Measurements from ENCODE around the gene ATXN7L1. TPM values are rescaled to one million over a fixed set of nuclear protein-coding genes. Genes with fewer than 3 reads are reported as not detected.

ATXN7L1 gene
- total RNA-seq, 1 donor from 2014 or later = 16.2 TPM

DNA sequence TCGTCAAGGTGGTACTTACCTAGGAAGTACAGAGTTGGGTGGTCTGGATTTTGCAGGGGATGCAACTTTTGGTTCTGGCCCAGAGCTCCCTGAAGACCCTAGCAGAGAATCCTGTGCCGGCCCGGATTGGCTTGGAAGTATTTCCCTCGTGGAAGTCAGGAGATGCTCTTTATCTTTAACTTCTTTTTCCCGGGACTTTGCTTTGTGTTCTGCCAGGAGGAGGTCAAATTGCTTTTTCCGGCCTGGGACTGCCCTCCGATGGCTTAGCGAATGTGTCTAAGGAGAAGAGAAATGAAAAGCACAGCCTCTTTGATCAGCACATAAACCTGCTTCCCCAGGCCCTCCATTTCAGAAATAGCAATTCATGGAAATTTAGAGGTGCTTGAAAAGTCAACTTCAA is 238.1 kb downstream of the ATXN7L1 start:
- Histone ChIP-seq H3K9me3 (no peaks in the 10 kb centered on the region), H3K4me1 (peaks cover 19% of the 10 kb centered on the region), H3K4me3 (no peak overlapping the region), H3K36me3 (peaks cover 0 to 35% of the 10 kb centered on the region in 2 donors), H3K27ac (no peak overlapping the region), H3K27me3 (no peaks in the 10 kb centered on the region)
- DNase-seq (ENCODE audit: extremely low spot score in 2 of 2) = no peak
- TF ChIP-seq POLR2A (IDR thresholded peaks at IDR 0.05) (no peak), POLR2AphosphoS5 (IDR thresholded peaks at IDR 0.05; ENCODE audit: insufficient read depth in 1 of 2, low read depth in 1 of 2) (no peak)
- TF ChIP-seq, protein P1, sequence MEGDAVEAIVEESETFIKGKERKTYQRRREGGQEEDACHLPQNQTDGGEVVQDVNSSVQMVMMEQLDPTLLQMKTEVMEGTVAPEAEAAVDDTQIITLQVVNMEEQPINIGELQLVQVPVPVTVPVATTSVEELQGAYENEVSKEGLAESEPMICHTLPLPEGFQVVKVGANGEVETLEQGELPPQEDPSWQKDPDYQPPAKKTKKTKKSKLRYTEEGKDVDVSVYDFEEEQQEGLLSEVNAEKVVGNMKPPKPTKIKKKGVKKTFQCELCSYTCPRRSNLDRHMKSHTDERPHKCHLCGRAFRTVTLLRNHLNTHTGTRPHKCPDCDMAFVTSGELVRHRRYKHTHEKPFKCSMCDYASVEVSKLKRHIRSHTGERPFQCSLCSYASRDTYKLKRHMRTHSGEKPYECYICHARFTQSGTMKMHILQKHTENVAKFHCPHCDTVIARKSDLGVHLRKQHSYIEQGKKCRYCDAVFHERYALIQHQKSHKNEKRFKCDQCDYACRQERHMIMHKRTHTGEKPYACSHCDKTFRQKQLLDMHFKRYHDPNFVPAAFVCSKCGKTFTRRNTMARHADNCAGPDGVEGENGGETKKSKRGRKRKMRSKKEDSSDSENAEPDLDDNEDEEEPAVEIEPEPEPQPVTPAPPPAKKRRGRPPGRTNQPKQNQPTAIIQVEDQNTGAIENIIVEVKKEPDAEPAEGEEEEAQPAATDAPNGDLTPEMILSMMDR (IDR thresholded peaks at IDR 0.05) = no peak
- intact Hi-C loops (cut with DNase I) = no loop called here

DNA sequence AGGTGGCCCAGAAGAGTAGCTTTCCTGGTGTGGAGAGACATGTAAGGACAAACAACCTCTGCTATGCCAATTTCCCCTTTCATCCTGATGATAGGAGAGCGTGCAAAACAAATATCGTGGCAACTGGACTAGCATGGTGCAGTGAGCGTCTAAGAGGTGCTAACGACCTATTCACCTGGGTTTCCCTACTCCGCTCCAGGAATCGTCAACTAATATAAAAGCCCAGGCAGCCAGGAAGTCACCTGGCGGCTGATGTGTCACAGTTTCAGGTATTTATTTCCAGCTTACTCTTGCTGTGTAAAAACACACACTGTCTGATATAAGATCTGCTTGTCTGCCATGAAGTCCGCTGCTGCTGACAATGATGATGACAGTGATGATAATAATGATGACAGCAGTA is 238.6 kb downstream of the ATXN7L1 start:
- H3K36me3 ChIP-seq = peaks cover 0 to 35% of the 10 kb centered on the region in 2 donors
- H3K9me3 ChIP-seq = no peaks in the 10 kb centered on the region
- no peak for DNase-seq (ENCODE audit: extremely low spot score in 2 of 2)
- intact Hi-C loops (cut with DNase I) = no loop called here
- peaks cover 19% of the 10 kb centered on the region for H3K4me1 ChIP-seq
- no peak overlapping the region for H3K4me3 ChIP-seq
- no peak for TF ChIP-seq POLR2A (IDR thresholded peaks at IDR 0.05)
- TF ChIP-seq POLR2AphosphoS5 (IDR thresholded peaks at IDR 0.05; ENCODE audit: insufficient read depth in 1 of 2, low read depth in 1 of 2) = no peak
- TF ChIP-seq, protein P1 (IDR thresholded peaks at IDR 0.05) = no peak
- no peak overlapping the region for H3K27ac ChIP-seq
- no peaks in the 10 kb centered on the region for H3K27me3 ChIP-seq

DNA sequence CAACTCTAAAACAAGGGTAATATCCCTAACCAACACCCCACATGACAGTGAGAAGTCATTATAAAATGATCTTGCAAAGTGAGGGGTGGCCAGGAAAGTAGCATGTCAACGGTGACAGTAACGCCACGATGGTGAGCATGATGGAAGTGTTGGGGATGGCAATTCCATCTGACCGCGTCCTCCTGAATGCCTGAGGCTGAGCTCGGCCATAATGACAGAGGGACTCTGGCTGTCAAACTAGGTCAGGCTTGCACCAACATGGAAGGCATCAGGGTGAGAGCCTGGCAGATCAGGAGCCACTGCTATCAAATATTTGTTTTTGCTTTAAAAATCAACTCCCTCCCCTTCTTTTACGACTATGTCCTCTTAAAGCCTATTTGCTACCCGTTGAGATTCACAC is 239.4 kb downstream of the ATXN7L1 start:
- H3K9me3 ChIP-seq = no peaks in the 10 kb centered on the region
- peaks cover 19% of the 10 kb centered on the region for H3K4me1 ChIP-seq
- H3K36me3 ChIP-seq = peaks cover 0 to 36% of the 10 kb centered on the region in 2 donors
- TF ChIP-seq POLR2A (IDR thresholded peaks at IDR 0.05) = no peak
- TF ChIP-seq, protein P1 (IDR thresholded peaks at IDR 0.05) = no peak
- TF ChIP-seq POLR2AphosphoS5 (IDR thresholded peaks at IDR 0.05; ENCODE audit: insufficient read depth in 1 of 2, low read depth in 1 of 2) = no peak
- no peak overlapping the region for H3K27ac ChIP-seq
- DNase-seq (ENCODE audit: extremely low spot score in 2 of 2) = no peak
- intact Hi-C loops (cut with DNase I) = no loop called here
- H3K4me3 ChIP-seq = no peak overlapping the region
- no peaks in the 10 kb centered on the region for H3K27me3 ChIP-seq

DNA sequence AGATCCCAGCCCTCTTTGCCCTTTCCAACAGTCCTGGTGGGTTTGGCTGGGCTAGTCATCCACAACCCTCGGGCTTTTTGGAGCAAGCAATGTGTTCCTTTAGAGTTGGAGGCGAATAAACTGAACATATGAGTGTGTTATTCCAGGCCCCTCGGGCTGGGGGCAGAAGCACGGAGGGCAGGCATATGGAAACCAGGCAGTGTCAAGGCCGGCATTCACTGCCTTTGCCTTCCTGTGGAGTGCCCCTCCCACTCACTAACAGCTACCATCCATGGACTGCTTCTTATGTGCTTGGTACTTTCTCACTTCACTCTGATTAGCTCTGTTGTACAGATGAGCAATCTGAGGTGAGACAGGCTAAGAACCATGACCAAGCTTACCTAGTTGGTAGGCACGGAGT is 241.2 kb downstream of the ATXN7L1 start:
- peaks cover 14% of the 10 kb centered on the region for H3K4me1 ChIP-seq
- TF ChIP-seq POLR2AphosphoS5 (IDR thresholded peaks at IDR 0.05; ENCODE audit: insufficient read depth in 1 of 2, low read depth in 1 of 2) (no peak), POLR2A (IDR thresholded peaks at IDR 0.05) (no peak)
- TF ChIP-seq, protein P1 (IDR thresholded peaks at IDR 0.05) = no peak
- H3K4me3 ChIP-seq = no peak overlapping the region
- no peak for DNase-seq (ENCODE audit: extremely low spot score in 2 of 2)
- no peak overlapping the region for H3K27ac ChIP-seq
- H3K27me3 ChIP-seq = no peaks in the 10 kb centered on the region
- H3K9me3 ChIP-seq = no peaks in the 10 kb centered on the region
- peaks cover 0 to 45% of the 10 kb centered on the region in 2 donors for H3K36me3 ChIP-seq
- intact Hi-C loops (cut with DNase I) = no loop called here

DNA sequence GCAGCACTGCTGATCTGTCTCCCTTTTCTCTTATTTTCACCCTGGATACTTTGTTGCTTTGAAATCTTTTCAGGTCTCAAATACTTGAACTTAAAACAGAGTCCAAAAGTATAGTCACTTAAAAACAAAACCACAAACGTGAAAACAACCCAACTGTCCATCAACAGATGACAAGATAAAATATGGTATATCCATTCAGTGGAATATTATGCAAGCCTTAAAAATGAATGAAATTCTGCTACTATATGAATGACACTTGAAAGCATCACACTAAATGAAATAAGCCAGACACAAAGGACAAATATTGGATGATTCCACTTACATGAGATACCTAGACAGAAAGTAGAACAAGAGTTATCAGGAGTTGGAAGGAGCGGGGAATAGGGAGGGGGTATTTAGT is 250.4 kb downstream of the ATXN7L1 start:
- Histone ChIP-seq H3K4me1 (peaks cover 8% of the 10 kb centered on the region), H3K9me3 (no peaks in the 10 kb centered on the region), H3K27ac (no peak overlapping the region), H3K27me3 (no peaks in the 10 kb centered on the region), H3K36me3 (peaks cover 0 to 21% of the 10 kb centered on the region in 2 donors), H3K4me3 (no peak overlapping the region)
- no peak for DNase-seq (ENCODE audit: extremely low spot score in 2 of 2)
- TF ChIP-seq POLR2A (IDR thresholded peaks at IDR 0.05) = no peak
- no peak for TF ChIP-seq POLR2AphosphoS5 (IDR thresholded peaks at IDR 0.05; ENCODE audit: insufficient read depth in 1 of 2, low read depth in 1 of 2)
- TF ChIP-seq, protein P1 (IDR thresholded peaks at IDR 0.05) = no peak
- intact Hi-C loops (cut with DNase I) = no loop called here
